SU-DHL-6 (cell line): Measurements from ENCODE around the gene PTPRA.

Experiments
- EZH2phosphoT487 ChIP-seq: fragments of 200-600 bp; sonication (generic), shearing (Covaris generic); conservative IDR thresholded peaks from 2 replicates; pipeline ENCODE4 v1.6.1; 2018; ENCODE audit warnings: mild to moderate bottlenecking, antibody characterized with exemption, low read length, moderate library complexity, mixed read lengths
- TF ChIP-seq, protein P1 (sequence below): fragments of 200-600 bp; sonication (generic); IDR thresholded peaks from one replicate; pipeline ENCODE4 v1.5.1; 2017; ENCODE audit warnings: antibody characterized with exemption, mild to moderate bottlenecking, low read length, moderate library complexity; ENCODE audit not compliant: insufficient read depth, poor library complexity, severe bottlenecking

- TF ChIP-seq, protein P1, sequence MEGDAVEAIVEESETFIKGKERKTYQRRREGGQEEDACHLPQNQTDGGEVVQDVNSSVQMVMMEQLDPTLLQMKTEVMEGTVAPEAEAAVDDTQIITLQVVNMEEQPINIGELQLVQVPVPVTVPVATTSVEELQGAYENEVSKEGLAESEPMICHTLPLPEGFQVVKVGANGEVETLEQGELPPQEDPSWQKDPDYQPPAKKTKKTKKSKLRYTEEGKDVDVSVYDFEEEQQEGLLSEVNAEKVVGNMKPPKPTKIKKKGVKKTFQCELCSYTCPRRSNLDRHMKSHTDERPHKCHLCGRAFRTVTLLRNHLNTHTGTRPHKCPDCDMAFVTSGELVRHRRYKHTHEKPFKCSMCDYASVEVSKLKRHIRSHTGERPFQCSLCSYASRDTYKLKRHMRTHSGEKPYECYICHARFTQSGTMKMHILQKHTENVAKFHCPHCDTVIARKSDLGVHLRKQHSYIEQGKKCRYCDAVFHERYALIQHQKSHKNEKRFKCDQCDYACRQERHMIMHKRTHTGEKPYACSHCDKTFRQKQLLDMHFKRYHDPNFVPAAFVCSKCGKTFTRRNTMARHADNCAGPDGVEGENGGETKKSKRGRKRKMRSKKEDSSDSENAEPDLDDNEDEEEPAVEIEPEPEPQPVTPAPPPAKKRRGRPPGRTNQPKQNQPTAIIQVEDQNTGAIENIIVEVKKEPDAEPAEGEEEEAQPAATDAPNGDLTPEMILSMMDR, result no peak
- no peak for TF ChIP-seq EZH2phosphoT487
These were observed at the start of gene PTPRA for GRCh38 chr20:2873010-2873746.
